Measurements from ENCODE around the gene BIN1.

GRCh38 chr2:127022817-127023216, 84.1 kb downstream of the BIN1 start:
- TF ChIP-seq NR1H2 (CRISPR knock-in tag; IDR thresholded peaks at IDR 0.05) (no peak), GTF2I (CRISPR knock-in tag; conservative IDR thresholded peaks at IDR 0.05) (no peak), ZNF416 (CRISPR knock-in tag; IDR thresholded peaks at IDR 0.05) (no peak), MXD4 (CRISPR knock-in tag; IDR thresholded peaks at IDR 0.05; ENCODE audit: borderline replicate concordance) (no peak), OVOL2 (CRISPR knock-in tag; IDR thresholded peaks at IDR 0.05; ENCODE audit: borderline replicate concordance) (no peak), E2F5 (CRISPR knock-in tag; IDR thresholded peaks at IDR 0.05) (no peak), TP53 (CRISPR knock-in tag; IDR thresholded peaks at IDR 0.05) (no peak), IRF2 (CRISPR knock-in tag; IDR thresholded peaks at IDR 0.05; ENCODE audit: borderline replicate concordance, low read depth) (no peak), KAT7 (CRISPR knock-in tag; IDR thresholded peaks at IDR 0.05; ENCODE audit: borderline replicate concordance) (no peak), TEAD1 (CRISPR knock-in tag; IDR thresholded peaks at IDR 0.05) (no peak), SP1 (CRISPR knock-in tag; conservative IDR thresholded peaks at IDR 0.05) (no peak), TEAD4 (CRISPR knock-in tag; IDR thresholded peaks at IDR 0.05) (no peak)
- TF ChIP-seq, protein P1, sequence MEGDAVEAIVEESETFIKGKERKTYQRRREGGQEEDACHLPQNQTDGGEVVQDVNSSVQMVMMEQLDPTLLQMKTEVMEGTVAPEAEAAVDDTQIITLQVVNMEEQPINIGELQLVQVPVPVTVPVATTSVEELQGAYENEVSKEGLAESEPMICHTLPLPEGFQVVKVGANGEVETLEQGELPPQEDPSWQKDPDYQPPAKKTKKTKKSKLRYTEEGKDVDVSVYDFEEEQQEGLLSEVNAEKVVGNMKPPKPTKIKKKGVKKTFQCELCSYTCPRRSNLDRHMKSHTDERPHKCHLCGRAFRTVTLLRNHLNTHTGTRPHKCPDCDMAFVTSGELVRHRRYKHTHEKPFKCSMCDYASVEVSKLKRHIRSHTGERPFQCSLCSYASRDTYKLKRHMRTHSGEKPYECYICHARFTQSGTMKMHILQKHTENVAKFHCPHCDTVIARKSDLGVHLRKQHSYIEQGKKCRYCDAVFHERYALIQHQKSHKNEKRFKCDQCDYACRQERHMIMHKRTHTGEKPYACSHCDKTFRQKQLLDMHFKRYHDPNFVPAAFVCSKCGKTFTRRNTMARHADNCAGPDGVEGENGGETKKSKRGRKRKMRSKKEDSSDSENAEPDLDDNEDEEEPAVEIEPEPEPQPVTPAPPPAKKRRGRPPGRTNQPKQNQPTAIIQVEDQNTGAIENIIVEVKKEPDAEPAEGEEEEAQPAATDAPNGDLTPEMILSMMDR (IDR thresholded peaks at IDR 0.05) = no peak
